Left cardiac atrium (tissue), 4 donors: ENCODE data around the gene C4orf51. TPM values are rescaled to one million over a fixed set of nuclear protein-coding genes. Genes with fewer than 3 reads are reported as not detected.

ENCODE experiments used
- ATAC-seq, 2 donors: fragments of 200-7000 bp; cut with Tn5 transposase; one replicate each; pipeline ENCODE4 v1.9.1; 2020; ENCODE audit warnings: mild to moderate bottlenecking in 2 of 2, moderate library complexity in 2 of 2
- DNase-seq: peaks from one replicate; pipeline ENCODE4 v3.0.0-alpha.2; 2020
- intact Hi-C, 2 donors: fragments of 100-400 bp; cut with DNase I; formaldehyde crosslinking; loops; one replicate each; pipeline versions ENCODE4 v1.14.1 to v1.15.1; 2022 to 2023
- total RNA-seq, 2 donors: library from RNA; stranded (reverse); fragmentation: NEBNext Ultra II Directional; extraction: Animal tissue kit (Norgen Biotek cat#: 25700); gene quantifications; one replicate each; pipeline ENCODE4 v1.2.1, GENCODE V29; 2021
- donor health status: DM: no; HTN: yes; CAD: no.
- donor health status: DM: no; HTN: yes; CAD: no; lungs with severe emphysema.
- donor health status: DM: yes; HTN: yes; CAD: no.
- donor health status: Dilated cardiomyopathy.

C4orf51 gene
- total RNA-seq, 2 donors from 2014 or later: not detected

GRCh38 chr4:145735827-145736226 is 55.9 kb downstream of the C4orf51 start:
- intact Hi-C loops: loop anchor here in 1 of 2 donors (10.0 kb wide), 1 partner anchor 79 kb away; no protein-coding TSS in a partner anchor
- ATAC-seq (no peak), DNase-seq (no peak)

- ATAC-seq (peak; percentile 5 to 27), DNase-seq (peak; percentile 61)
- intact Hi-C loops: loop anchor here in 1 of 2 donors (10.0 kb wide), 1 partner anchor 78 kb away; no protein-coding TSS in a partner anchor
These were observed 56.4 kb downstream of the C4orf51 start for GRCh38 chr4:145736241-145736831.

- ATAC-seq: no peak
- DNase-seq: no peak
- intact Hi-C loops: loop anchor here in 1 of 2 donors (10.0 kb wide), 1 partner anchor 75 kb away; no protein-coding TSS in a partner anchor
These were observed 59.9 kb downstream of the C4orf51 start for GRCh38 chr4:145739845-145740244.

- no peak for ATAC-seq
- DNase-seq: no peak
- intact Hi-C loops: no loop called here
These were observed 60.9 kb downstream of the C4orf51 start for GRCh38 chr4:145740806-145741205.

GRCh38 chr4:145743641-145744040 is 63.7 kb downstream of the C4orf51 start:
- intact Hi-C loops: no loop called here
- DNase-seq: no peak
- ATAC-seq: no peak

GRCh38 chr4:145755802-145756201 is 75.9 kb downstream of the C4orf51 start:
- ATAC-seq: peak in 1 of 2 donors; percentile 57
- intact Hi-C loops: no loop called here

GRCh38 chr4:145756244-145756643 is 76.3 kb downstream of the C4orf51 start:
- intact Hi-C loops: no loop called here
- ATAC-seq (no peak), DNase-seq (no peak)

More at GRCh38 chr4:145755802-145756201, 75.9 kb downstream of the C4orf51 start:
- DNase-seq: no peak

GRCh38 chr4:145757188-145757587 is 77.2 kb downstream of the C4orf51 start:
- DNase-seq (no peak), ATAC-seq (no peak)
- intact Hi-C loops: no loop called here

GRCh38 chr4:145760176-145760575 is 80.2 kb downstream of the C4orf51 start:
- ATAC-seq (no peak), DNase-seq (no peak)
- intact Hi-C loops: no loop called here

GRCh38 chr4:145760961-145761929 is 81.3 kb downstream of the C4orf51 start:
- intact Hi-C loops: no loop called here
- ATAC-seq: peak; percentile 60 to 89
- no peak for DNase-seq

GRCh38 chr4:145762719-145763118 is 82.8 kb downstream of the C4orf51 start:
- intact Hi-C loops: no loop called here
- no peak for ATAC-seq

GRCh38 chr4:145763399-145763798 is 83.5 kb downstream of the C4orf51 start:
- intact Hi-C loops: no loop called here
- ATAC-seq: no peak

More at GRCh38 chr4:145762719-145763118, 82.8 kb downstream of the C4orf51 start:
- no peak for DNase-seq

GRCh38 chr4:145766273-145766672 is 86.3 kb downstream of the C4orf51 start:
- DNase-seq (no peak), ATAC-seq (no peak)
- intact Hi-C loops: no loop called here

More at GRCh38 chr4:145763399-145763798, 83.5 kb downstream of the C4orf51 start:
- DNase-seq: no peak

- DNase-seq: no peak
- intact Hi-C loops: no loop called here
- ATAC-seq: peak in 1 of 2 donors; percentile 34
These were observed 89.6 kb downstream of the C4orf51 start for GRCh38 chr4:145769450-145770037.

GRCh38 chr4:145770124-145770523 is 90.2 kb downstream of the C4orf51 start:
- intact Hi-C loops: no loop called here

GRCh38 chr4:145772347-145772746 is 92.4 kb downstream of the C4orf51 start:
- DNase-seq (no peak), ATAC-seq (no peak)
- intact Hi-C loops: no loop called here

More at GRCh38 chr4:145770124-145770523, 90.2 kb downstream of the C4orf51 start:
- ATAC-seq: no peak
- no peak for DNase-seq

GRCh38 chr4:145773581-145774234 is 93.8 kb downstream of the C4orf51 start:
- ATAC-seq (peak; percentile 77 to 85), DNase-seq (no peak)

GRCh38 chr4:145774473-145774872 is 94.5 kb downstream of the C4orf51 start:
- intact Hi-C loops: no loop called here
- ATAC-seq: no peak

More at GRCh38 chr4:145773581-145774234, 93.8 kb downstream of the C4orf51 start:
- intact Hi-C loops: no loop called here

GRCh38 chr4:145775406-145775805 is 95.5 kb downstream of the C4orf51 start:
- ATAC-seq (no peak), DNase-seq (no peak)
- intact Hi-C loops: no loop called here

More at GRCh38 chr4:145774473-145774872, 94.5 kb downstream of the C4orf51 start:
- no peak for DNase-seq
